Mesothelial cell of epicardium (in vitro differentiated cells): ENCODE results near the gene KCNA10. TPM values are rescaled to one million over a fixed set of nuclear protein-coding genes. Genes with fewer than 3 reads are reported as not detected.
A peak's percentile ranks its signal among the peaks of the same experiment; 100 is the strongest.

Experiments used
- DNase-seq, 2 experiments: peaks; one replicate each; pipeline ENCODE4 v3.0.0; 2021; ENCODE audit warnings: low spot score in 2 of 2; ENCODE audit not compliant: unreplicated experiment in 2 of 2
- H3K27ac Mint-ChIP-seq: 2 replicates; pipeline ENCODE4 v1.8.0; 2021; ENCODE audit warnings: mixed read lengths
- H3K27me3 Mint-ChIP-seq: 2 replicates; pipeline ENCODE4 v1.8.0; 2021; ENCODE audit warnings: low read depth, mixed read lengths
- H3K36me3 Mint-ChIP-seq: 2 replicates; pipeline ENCODE4 v1.8.0; 2021; ENCODE audit warnings: mixed read lengths
- H3K4me1 Mint-ChIP-seq: 2 replicates; pipeline ENCODE4 v1.8.0; 2021; ENCODE audit warnings: mixed read lengths
- H3K4me3 Mint-ChIP-seq: 2 replicates; pipeline ENCODE4 v1.8.0; 2021; ENCODE audit warnings: mild to moderate bottlenecking, moderate library complexity, mixed read lengths
- H3K9me3 Mint-ChIP-seq: 2 replicates; pipeline ENCODE4 v1.8.0; 2021; ENCODE audit warnings: mixed read lengths
- total RNA-seq: library from RNA; stranded (reverse); gene quantifications from 3 replicates; pipeline ENCODE4 v1.2.1, GENCODE V29; 2021
- TF ChIP-seq, protein P1 (sequence below): fragments of 200-600 bp; sonication (generic); IDR thresholded peaks from one replicate; pipeline ENCODE4 v1.5.0; 2021; ENCODE audit warnings: antibody characterized with exemption; ENCODE audit not compliant: unreplicated experiment

KCNA10 gene
- total RNA-seq, 1 donor from 2014 or later, result not detected

DNA sequence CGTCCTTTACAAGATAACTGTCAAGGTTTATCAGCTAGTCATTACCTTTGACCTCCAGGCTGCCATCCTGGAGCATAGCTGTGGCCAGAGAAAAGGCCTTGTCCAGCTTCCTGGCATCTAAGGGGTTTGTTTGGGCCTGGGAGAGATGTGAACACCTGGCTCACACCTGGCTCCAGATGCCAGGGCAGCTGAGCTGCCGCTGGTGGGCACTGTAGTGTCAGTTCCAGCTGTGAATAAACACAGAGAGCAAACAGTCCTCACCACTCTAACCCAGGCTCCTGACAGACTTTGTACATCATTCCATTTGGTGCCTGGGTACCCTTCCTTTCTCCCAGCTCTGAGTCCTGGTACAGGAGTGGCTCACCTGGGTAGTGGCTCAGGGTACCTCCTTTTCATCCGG lies 14.3 kb upstream of the KCNA10 start:
- DNase-seq, result no peak
- H3K4me3 Mint-ChIP-seq, result no peak overlapping the region
- no peaks in the 10 kb centered on the region for H3K4me1 Mint-ChIP-seq
- H3K27me3 Mint-ChIP-seq, result peaks cover 78% of the 10 kb centered on the region
- TF ChIP-seq, protein P1, sequence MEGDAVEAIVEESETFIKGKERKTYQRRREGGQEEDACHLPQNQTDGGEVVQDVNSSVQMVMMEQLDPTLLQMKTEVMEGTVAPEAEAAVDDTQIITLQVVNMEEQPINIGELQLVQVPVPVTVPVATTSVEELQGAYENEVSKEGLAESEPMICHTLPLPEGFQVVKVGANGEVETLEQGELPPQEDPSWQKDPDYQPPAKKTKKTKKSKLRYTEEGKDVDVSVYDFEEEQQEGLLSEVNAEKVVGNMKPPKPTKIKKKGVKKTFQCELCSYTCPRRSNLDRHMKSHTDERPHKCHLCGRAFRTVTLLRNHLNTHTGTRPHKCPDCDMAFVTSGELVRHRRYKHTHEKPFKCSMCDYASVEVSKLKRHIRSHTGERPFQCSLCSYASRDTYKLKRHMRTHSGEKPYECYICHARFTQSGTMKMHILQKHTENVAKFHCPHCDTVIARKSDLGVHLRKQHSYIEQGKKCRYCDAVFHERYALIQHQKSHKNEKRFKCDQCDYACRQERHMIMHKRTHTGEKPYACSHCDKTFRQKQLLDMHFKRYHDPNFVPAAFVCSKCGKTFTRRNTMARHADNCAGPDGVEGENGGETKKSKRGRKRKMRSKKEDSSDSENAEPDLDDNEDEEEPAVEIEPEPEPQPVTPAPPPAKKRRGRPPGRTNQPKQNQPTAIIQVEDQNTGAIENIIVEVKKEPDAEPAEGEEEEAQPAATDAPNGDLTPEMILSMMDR, result no peak
- H3K9me3 Mint-ChIP-seq, result no peaks in the 10 kb centered on the region
- no peak overlapping the region for H3K27ac Mint-ChIP-seq
- no peaks in the 10 kb centered on the region for H3K36me3 Mint-ChIP-seq

DNA sequence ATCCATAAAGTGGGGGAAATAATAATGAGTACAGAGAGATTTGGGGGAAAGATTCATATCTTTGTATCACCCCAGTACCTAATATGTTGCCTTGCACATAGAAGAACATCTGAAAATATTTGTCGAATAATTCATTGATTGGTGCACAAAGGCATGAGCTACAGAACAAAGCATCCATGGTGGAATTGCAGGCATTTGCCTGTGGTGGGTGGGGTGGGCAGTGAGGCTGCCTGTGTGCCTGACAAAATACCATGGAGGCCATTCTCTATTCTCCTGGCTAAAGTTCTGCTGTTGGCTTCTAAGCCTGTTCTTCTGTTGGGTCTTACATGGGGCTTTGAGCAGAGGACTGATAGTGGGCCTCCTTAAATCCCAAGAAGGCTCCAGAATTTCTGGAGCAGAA lies 10.0 kb upstream of the KCNA10 start:
- H3K27me3 Mint-ChIP-seq, result peaks cover 95% of the 10 kb centered on the region

DNA sequence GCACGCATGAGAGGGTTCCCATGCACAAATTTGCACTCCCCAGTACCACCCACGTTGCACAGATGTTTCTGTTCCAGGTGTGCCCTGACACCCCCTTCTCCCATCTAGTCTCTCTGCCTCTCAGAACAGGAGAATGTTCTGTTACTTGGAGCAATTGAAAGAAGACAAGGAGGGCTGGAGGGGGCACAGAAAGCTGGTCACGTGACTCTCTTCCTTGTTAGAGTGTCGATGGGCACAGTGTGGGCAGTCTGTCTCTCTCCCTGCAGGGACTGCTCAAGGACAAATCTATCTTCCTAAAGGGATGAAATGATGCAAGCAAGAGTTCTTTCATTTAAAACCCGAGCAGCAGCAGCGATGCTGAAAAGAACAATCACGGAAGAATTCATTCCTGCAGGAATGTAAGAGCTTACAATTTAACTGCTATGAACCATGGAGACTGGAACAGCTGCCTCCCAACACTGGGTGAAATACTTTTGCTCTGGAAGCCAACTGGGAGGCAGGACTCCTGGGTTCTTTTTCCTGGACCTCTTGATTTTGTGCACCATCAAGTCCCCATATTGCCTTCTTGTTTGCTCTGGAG lies 7.3 kb upstream of the KCNA10 start:
- no peak for DNase-seq
- TF ChIP-seq, protein P1, result no peak
- no peaks in the 10 kb centered on the region for H3K9me3 Mint-ChIP-seq
- H3K27ac Mint-ChIP-seq, result no peak overlapping the region
- no peaks in the 10 kb centered on the region for H3K4me1 Mint-ChIP-seq
- no peaks in the 10 kb centered on the region for H3K36me3 Mint-ChIP-seq
- peaks cover 99% of the 10 kb centered on the region for H3K27me3 Mint-ChIP-seq
- no peak overlapping the region for H3K4me3 Mint-ChIP-seq

More for the DNA sequence above, 10.0 kb upstream of the KCNA10 start:
- Mint-ChIP-seq H3K4me3 (no peak overlapping the region), H3K27ac (no peak overlapping the region), H3K4me1 (no peaks in the 10 kb centered on the region), H3K36me3 (no peaks in the 10 kb centered on the region), H3K9me3 (no peaks in the 10 kb centered on the region)
- no peak for DNase-seq
- TF ChIP-seq, protein P1, result no peak

DNA sequence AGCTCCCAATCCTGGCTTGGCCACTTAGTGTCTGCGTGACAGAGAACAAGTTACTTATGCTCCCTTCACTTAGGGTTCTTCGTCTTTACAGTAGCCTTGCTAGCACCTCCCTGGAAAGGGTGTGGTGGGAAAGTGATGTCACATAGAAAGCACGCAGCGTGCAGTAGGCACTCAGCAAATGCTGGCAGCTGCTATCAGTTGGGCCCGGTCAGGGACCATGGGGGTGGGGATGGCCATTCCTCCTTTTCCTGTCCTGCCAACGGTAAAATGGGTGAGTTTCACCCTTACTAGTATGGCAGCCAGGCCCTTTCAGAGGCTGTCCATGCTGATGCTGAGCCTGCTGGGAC lies 6.2 kb upstream of the KCNA10 start:
- H3K4me3 Mint-ChIP-seq, result no peak overlapping the region
- H3K27ac Mint-ChIP-seq, result no peak overlapping the region
- TF ChIP-seq, protein P1, result no peak
- H3K36me3 Mint-ChIP-seq, result no peaks in the 10 kb centered on the region
- H3K27me3 Mint-ChIP-seq, result peaks cover 94% of the 10 kb centered on the region
- no peaks in the 10 kb centered on the region for H3K9me3 Mint-ChIP-seq
- no peaks in the 10 kb centered on the region for H3K4me1 Mint-ChIP-seq
- no peak for DNase-seq

DNA sequence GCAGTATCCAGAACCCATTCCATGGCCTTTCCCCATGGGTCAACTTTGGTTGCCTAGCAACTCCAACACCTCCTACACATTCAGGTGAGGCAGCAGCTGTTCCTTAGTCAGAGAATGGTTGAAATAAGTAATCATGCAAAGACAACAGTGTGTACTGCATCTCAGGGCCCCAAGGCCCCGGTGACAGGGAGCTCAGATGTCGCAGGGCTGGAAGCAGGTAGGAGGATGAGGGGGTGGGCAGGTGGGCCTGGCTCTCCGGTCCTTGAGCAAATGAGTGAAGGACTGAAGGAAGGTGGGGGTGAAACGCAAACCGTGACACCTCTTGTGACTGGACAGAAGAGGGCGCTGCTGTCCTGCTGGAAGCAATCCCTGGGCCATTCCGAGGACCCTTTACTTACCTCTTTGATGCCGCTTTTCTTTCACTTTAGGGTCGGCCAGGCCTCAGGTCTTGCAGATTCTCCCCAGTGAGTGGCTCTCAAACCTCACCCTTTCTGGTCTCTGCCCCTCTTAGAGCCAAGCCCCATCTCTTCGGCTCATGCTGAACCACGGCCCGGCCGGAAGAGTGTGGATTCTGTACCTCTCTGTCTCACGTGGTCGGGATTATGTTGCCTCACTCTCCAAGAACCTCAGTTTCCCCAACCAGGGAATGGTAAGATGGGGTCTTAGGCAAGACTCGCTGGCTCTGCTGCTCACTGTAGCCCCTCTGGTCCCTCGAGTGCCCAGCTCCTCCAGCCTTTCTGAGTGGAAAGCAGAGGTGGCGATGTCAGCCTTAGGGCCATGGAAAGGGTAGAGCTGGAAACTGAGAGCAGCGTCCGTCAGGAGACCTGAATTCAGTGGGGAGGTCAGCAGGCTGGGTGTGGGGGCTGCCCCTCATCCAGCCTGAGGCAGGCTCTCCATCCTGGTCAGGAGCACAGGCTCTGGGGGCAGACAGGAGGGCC lies 5.6 kb upstream of the KCNA10 start:
- peaks cover 3% of the 10 kb centered on the region for H3K4me1 Mint-ChIP-seq
- H3K27ac Mint-ChIP-seq, result no peak overlapping the region
- no peaks in the 10 kb centered on the region for H3K9me3 Mint-ChIP-seq
- peaks cover 90% of the 10 kb centered on the region for H3K27me3 Mint-ChIP-seq
- no peak overlapping the region for H3K4me3 Mint-ChIP-seq
- TF ChIP-seq, protein P1, result peak; percentile 54
- DNase-seq, result peak in 1 of 2 experiments; percentile 55
- no peaks in the 10 kb centered on the region for H3K36me3 Mint-ChIP-seq
